Smooth muscle cell (in vitro differentiated cells): Measurements from ENCODE around the gene PPP2CA. TPM values are rescaled to one million over a fixed set of nuclear protein-coding genes. Genes with fewer than 3 reads are reported as not detected.

Experiments used
- DNase-seq: peaks from one replicate; lab custom pipeline; 2025; ENCODE audit not compliant: unreplicated experiment; lab: John Stamatoyannopoulos, UW
- H2AFZ ChIP-seq: fragments of 200-600 bp; sonication (generic); 2 replicates; pipeline ENCODE4 v1.6.0; 2016; ENCODE audit warnings: antibody characterized with exemption, low read depth, mild to moderate bottlenecking
- H3F3A ChIP-seq: fragments of 200-600 bp; sonication (generic); 2 replicates; pipeline ENCODE4 v1.6.0; 2017; ENCODE audit warnings: antibody characterized with exemption, low read depth
- H3K27ac ChIP-seq: fragments of 200-600 bp; sonication (generic); 2 replicates; pipeline ENCODE4 v1.5.1; 2016; ENCODE audit warnings: low read depth, mild to moderate bottlenecking
- H3K27me3 ChIP-seq: fragments of 200-600 bp; sonication (generic); 2 replicates; pipeline ENCODE4 v1.6.1; 2016; ENCODE audit warnings: low read depth, mild to moderate bottlenecking
- H3K36me3 ChIP-seq: fragments of 200-600 bp; sonication (generic); 2 replicates; pipeline ENCODE4 v1.5.1; 2016; ENCODE audit warnings: low read depth
- H3K4me1 ChIP-seq: fragments of 200-600 bp; sonication (generic); 2 replicates; pipeline ENCODE4 v1.5.1; 2016; ENCODE audit warnings: low read depth
- H3K4me2 ChIP-seq: fragments of 200-600 bp; sonication (generic); 2 replicates; pipeline ENCODE4 v1.6.0; 2016; ENCODE audit warnings: mild to moderate bottlenecking
- H3K4me3 ChIP-seq: fragments of 200-600 bp; sonication (generic); 2 replicates; pipeline ENCODE4 v1.5.1; 2016; ENCODE audit warnings: mild to moderate bottlenecking
- H3K79me2 ChIP-seq: fragments of 200-600 bp; sonication (generic); 2 replicates; pipeline ENCODE4 v1.6.0; 2016; ENCODE audit warnings: low read depth, mild to moderate bottlenecking
- H3K9ac ChIP-seq: fragments of 200-600 bp; sonication (generic); 2 replicates; pipeline ENCODE4 v1.6.0; 2016; ENCODE audit warnings: low read depth
- H3K9me3 ChIP-seq: fragments of 200-600 bp; sonication (generic); replicated peaks from 2 replicates; pipeline ENCODE4 v1.5.1; 2016; ENCODE audit warnings: low read depth
- H4K20me1 ChIP-seq: fragments of 200-600 bp; sonication (generic); 2 replicates; pipeline ENCODE4 v1.6.0; 2016; ENCODE audit warnings: low read depth
- CTCF ChIP-seq: fragments of 200-600 bp; sonication (generic); IDR thresholded peaks from 2 replicates; pipeline ENCODE4 v1.5.1; 2017; ENCODE audit warnings: borderline replicate concordance, mild to moderate bottlenecking, antibody characterized with exemption; ENCODE audit not compliant: insufficient read depth, poor library complexity, severe bottlenecking
- WGBS: methylation state at CpG from one replicate; pipeline ENCODE4 v1.1.7; 2016; ENCODE audit warnings: low lambda C conversion rate; 5-methylcytosine and 5-hydroxymethylcytosine counted together
- polyA plus RNA-seq: library from polyadenylated mRNA; unstranded; fragments of >200 nt; fragmentation: Nextera tagmentation; extraction: Ambion mirVana; gene quantifications from 2 replicates; pipeline ENCODE4 v1.2.1, GENCODE V29; 2016
- total RNA-seq: library from RNA; depleted of rRNA; stranded (reverse); fragments of >200 nt; gene quantifications from 2 replicates; pipeline ENCODE4 v1.2.3, GENCODE V29; 2014

Gene PPP2CA
- total and polyA plus RNA-seq, 2 experiments from 2014 or later, result 82.4 to 243 TPM

GRCh38 chr5:134209477-134210245 is 16.2 kb downstream of the PPP2CA start:
- no peak overlapping the region for H3K27ac ChIP-seq

GRCh38 chr5:134207696-134208095 is 18.2 kb downstream of the PPP2CA start:
- Histone ChIP-seq H3K36me3 (no peaks in the 10 kb centered on the region), H3K79me2 (peaks cover 98% of the 10 kb centered on the region), H4K20me1 (peaks cover 100% of the 10 kb centered on the region), H3F3A (peaks cover under 1% of the 10 kb centered on the region), H3K9me3 (no peaks in the 10 kb centered on the region), H3K27ac (no peak overlapping the region), H3K4me1 (no peaks in the 10 kb centered on the region), H3K4me3 (no peak overlapping the region), H3K27me3 (no peaks in the 10 kb centered on the region), H2AFZ (no peak overlapping the region), H3K9ac (no peak overlapping the region), H3K4me2 (no peak overlapping the region)
- no peak for DNase-seq
- 91% methylated on average over 1 of the region's 1 CpG for WGBS
- no peak for TF ChIP-seq CTCF

More at GRCh38 chr5:134209477-134210245, 16.2 kb downstream of the PPP2CA start:
- no peaks in the 10 kb centered on the region for H3K4me1 ChIP-seq
- no peak for DNase-seq
- no peaks in the 10 kb centered on the region for H3F3A ChIP-seq
- peaks cover 98% of the 10 kb centered on the region for H3K79me2 ChIP-seq
- H3K27me3 ChIP-seq, result no peaks in the 10 kb centered on the region
- H4K20me1 ChIP-seq, result peaks cover 100% of the 10 kb centered on the region
- no peak overlapping the region for H3K4me2 ChIP-seq
- H3K9ac ChIP-seq, result no peak overlapping the region
- WGBS, result 83% methylated on average over 14 of the region's 14 CpGs
- no peak for TF ChIP-seq CTCF
- H3K9me3 ChIP-seq, result no peaks in the 10 kb centered on the region
- H2AFZ ChIP-seq, result no peak overlapping the region
- no peaks in the 10 kb centered on the region for H3K36me3 ChIP-seq
- no peak overlapping the region for H3K4me3 ChIP-seq

- Histone ChIP-seq H3K79me2 (peaks cover 96% of the 10 kb centered on the region), H2AFZ (no peak overlapping the region), H3K9ac (no peak overlapping the region), H3F3A (peaks cover 4% of the 10 kb centered on the region), H4K20me1 (peaks cover 100% of the 10 kb centered on the region), H3K27me3 (no peaks in the 10 kb centered on the region), H3K4me3 (no peak overlapping the region), H3K27ac (no peak overlapping the region), H3K9me3 (no peaks in the 10 kb centered on the region), H3K4me1 (no peaks in the 10 kb centered on the region), H3K36me3 (peaks cover 6% of the 10 kb centered on the region), H3K4me2 (no peak overlapping the region)
- TF ChIP-seq CTCF, result no peak
- no peak for DNase-seq
- WGBS, result 83% methylated on average over 7 of the region's 7 CpGs
Measured at GRCh38 chr5:134206627-134207160, 19.2 kb downstream of the PPP2CA start.
